Measurements from ENCODE around the gene NUFIP2. TPM values are rescaled to one million over a fixed set of nuclear protein-coding genes. Genes with fewer than 3 reads are reported as not detected.
"Not testable (repeated sequence)": the region's sequence is repeated elsewhere in the genome, so short reads cannot be mapped to it uniquely, and the experiment has no call there.

The NUFIP2 gene
- total RNA-seq, 8 experiments from 2014 or later: 39.2 to 87.8 (median 54.1) TPM

DNA sequence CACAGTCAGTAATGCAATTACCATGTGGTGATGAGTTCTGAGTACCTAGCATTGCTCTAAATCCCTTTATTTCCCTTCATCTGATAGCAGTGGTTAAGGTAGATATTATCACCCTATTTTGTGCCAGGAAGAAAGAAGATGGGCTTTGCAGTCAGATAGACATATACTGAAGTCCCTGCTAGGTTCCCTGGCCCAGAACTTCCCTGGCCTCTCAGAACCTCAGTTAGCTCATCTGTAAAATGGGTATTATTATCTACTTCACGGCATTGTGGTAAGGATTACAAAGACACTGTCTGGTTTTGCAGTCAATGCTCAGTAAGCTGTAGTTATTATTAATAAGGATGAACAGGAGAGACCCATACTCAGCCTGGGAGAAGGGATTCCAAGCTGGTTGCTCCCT, 51.9 kb downstream of the NUFIP2 start:
- 83 to 100% (median 100%) methylated on average over 1 of the region's 1 CpG; no CpG with 5 or more reads in 7 of the 10 experiments for WGBS, 10 experiments
- no peak for ATAC-seq (replicated peaks in 6 of 8)
- in situ Hi-C loops (cut with MboI; ENCODE audit: low pct_unique_long_range_greater_than_20kb in 2 of 9, low sequenced_read_pairs in 9 of 9, unreplicated experiment in 9 of 9): no loop called here

DNA sequence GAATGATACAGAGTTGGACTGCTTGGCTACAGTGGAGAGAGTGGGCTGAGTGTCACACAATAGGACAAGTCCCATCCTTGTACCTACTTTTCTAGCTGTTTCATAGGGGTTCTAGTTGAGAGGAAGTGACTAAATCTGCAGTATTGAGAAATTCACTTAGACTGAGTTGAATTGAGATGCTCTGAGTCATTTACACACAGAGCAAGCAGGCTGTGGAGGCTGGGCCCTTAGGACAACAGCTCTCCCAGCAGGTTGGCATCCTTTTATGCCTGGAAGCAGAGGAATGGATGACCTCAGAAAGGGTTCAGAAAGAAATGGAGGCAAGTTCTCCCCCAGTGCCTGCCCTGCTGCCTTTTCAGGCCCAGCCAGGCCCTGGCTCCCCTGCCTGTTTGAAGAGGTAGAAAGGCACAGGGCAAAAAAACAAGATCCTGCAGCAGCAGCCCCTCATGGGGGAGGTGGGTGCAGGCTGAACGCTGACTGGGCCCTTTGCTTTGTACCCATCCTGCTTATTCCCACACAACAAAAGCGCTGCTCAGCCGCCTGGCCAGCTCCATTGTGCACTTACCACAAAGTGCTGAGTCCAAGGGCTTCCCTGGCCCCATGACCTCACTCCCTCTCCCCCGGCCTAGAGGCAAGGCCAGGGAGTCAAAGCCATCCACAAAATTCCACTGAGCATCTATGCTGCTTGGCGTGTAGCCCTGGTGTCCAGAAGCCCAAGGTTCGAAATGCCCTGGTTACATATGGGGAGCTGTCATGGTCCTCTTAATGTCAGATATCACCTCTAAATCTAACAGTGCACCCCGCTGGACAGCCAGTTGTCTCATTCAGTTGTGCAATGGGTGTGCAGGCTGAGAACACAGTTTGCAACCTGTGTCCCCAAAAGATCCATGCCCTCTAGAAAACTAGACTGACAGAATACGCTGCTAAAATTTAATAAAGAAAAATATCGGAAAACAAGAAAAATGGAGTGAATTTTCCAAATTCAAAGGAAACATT, 52.7 kb downstream of the NUFIP2 start:
- peak; percentile 68 to 96 (median 90) for ATAC-seq (replicated peaks in 6 of 8)
- in situ Hi-C loops (cut with MboI; ENCODE audit: low pct_unique_long_range_greater_than_20kb in 2 of 9, low sequenced_read_pairs in 9 of 9, unreplicated experiment in 9 of 9): no loop called here
- H3K27ac ChIP-seq: peak overlapping the region; percentile 29 to 38

More for the DNA sequence above, 51.9 kb downstream of the NUFIP2 start:
- Histone ChIP-seq H3K27ac (no peak overlapping the region), H3K4me3 (no peak overlapping the region), H3K4me1 (replicated peaks in 1 of 2) (peaks cover 20 to 23% of the 10 kb centered on the region in 2 donors)

DNA sequence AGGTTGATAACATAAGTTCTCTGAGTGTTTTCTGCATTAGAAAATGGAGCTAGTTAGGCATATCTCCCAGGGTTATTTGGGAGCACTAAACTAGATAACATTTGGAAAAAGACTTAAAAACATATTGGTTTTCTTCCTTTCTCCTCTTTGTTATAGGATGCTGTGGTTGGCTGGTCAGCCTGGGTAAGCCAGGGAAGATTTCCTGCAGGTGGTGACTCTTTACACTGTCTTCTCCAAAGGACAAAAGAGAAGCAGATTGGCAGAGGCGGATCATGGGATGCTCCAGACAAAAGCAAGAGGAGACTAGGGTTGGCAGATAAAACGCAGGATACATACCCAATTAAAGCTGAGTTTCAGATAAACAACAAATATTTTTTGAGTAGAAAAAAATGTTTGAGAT, 53.5 kb downstream of the NUFIP2 start:
- ATAC-seq (replicated peaks in 6 of 8): no peak
- in situ Hi-C loops (cut with MboI; ENCODE audit: low pct_unique_long_range_greater_than_20kb in 2 of 9, low sequenced_read_pairs in 9 of 9, unreplicated experiment in 9 of 9): no loop called here
- H3K4me1 ChIP-seq (replicated peaks in 1 of 2): peaks cover 13 to 16% of the 10 kb centered on the region in 2 donors
- no peak overlapping the region for H3K4me3 ChIP-seq
- 17 to 67% (median 50%) methylated on average over 1 to 2 of the region's 2 CpGs; no CpG with 5 or more reads in 2 of the 10 experiments for WGBS, 10 experiments
- H3K27ac ChIP-seq: no peak overlapping the region

More for the DNA sequence above, 52.7 kb downstream of the NUFIP2 start:
- 10 to 100% (median 92%) methylated on average over 2 to 6 of the region's 9 CpGs; no CpG with 5 or more reads in 2 of the 10 experiments for WGBS, 10 experiments
- Histone ChIP-seq H3K4me3 (no peak overlapping the region), H3K4me1 (replicated peaks in 1 of 2) (peaks cover 13 to 17% of the 10 kb centered on the region in 2 donors)

DNA sequence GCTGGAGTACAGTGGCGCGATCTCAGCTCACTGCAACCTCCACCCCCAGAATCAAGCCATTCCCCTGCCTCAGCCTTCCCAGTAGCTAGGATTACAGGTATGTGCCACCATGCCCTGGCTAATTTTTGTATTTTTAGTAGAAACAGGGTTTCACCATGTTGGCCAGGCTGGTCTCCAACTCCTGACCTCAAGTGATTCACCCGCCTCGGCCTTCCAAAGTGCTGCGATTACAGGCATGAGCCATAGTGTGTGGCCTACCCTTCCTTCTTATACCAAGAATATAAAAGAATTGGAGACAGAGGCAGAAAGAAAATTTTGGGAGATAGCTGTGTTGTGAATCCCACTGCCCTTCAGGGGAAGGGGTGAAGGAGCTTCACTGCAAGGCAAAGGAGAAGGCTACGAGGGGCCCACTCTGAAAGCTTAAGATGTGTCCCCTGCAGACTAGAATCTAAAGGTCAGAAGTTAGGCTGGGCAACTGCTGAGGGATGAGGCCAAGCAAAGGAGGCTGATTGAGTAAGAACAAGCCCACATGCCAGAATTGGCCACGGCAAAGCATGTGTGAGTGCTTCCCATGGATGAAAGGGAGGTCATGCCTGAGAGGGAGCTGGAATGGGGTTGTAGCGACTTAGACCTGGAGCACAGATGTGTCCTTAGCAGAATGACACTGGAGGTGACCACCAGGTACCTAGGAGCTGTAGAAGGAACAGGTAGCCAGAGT, 55.7 kb downstream of the NUFIP2 start:
- Histone ChIP-seq H3K4me1 (replicated peaks in 1 of 2) (peaks cover 13 to 16% of the 10 kb centered on the region in 2 donors), H3K4me3 (no peak overlapping the region), H3K27ac (no peak overlapping the region)
- ATAC-seq (replicated peaks in 6 of 8): peak in 2 of 8 experiments; percentile 17 to 18
- in situ Hi-C loops (cut with MboI; ENCODE audit: low pct_unique_long_range_greater_than_20kb in 2 of 9, low sequenced_read_pairs in 9 of 9, unreplicated experiment in 9 of 9): no loop called here
- WGBS, 10 experiments: 60 to 100% (median 100%) methylated on average over 1 to 7 of the region's 8 CpGs; no CpG with 5 or more reads in 1 of the 10 experiments

DNA sequence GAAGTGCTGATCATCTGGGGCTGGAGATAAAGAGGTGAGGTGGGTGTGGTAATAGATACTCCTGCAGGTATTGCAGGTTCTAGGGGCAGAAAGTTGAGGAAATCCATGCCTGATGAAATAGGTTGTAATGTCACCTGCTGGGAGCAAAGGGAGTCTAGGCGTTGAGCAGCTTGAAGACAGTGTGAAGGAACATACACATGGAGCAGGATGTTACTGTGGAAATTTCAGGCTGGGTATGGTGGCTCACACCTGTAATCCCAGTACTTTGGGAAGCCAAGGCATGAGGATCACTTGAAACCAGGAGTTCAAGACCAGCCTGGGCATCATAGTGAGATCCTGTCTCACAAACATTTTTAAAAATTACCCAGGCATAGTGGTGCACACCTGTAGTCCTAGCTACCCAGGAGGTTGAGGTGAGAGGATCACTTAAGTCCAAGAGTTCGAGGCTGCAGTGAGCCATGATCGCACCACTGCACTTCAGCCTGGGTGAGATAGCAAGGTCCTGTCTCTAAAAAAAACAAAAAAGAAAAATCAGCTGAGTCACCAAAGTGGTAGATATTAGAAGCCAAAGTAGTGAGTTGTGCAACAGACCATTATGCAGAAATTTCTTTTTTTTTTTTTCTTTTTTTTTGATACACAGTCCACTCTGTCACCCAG, 56.3 kb downstream of the NUFIP2 start:
- peak in 2 of 8 experiments; percentile 72 to 78 for ATAC-seq (replicated peaks in 6 of 8)
- H3K27ac ChIP-seq: no peak overlapping the region
- peaks cover 13 to 16% of the 10 kb centered on the region in 2 donors for H3K4me1 ChIP-seq (replicated peaks in 1 of 2)
- in situ Hi-C loops (cut with MboI; ENCODE audit: low pct_unique_long_range_greater_than_20kb in 2 of 9, low sequenced_read_pairs in 9 of 9, unreplicated experiment in 9 of 9): no loop called here
- H3K4me3 ChIP-seq: no peak overlapping the region
- 40 to 100% (median 93%) methylated on average over 1 to 2 of the region's 3 CpGs; no CpG with 5 or more reads in 4 of the 10 experiments for WGBS, 10 experiments

DNA sequence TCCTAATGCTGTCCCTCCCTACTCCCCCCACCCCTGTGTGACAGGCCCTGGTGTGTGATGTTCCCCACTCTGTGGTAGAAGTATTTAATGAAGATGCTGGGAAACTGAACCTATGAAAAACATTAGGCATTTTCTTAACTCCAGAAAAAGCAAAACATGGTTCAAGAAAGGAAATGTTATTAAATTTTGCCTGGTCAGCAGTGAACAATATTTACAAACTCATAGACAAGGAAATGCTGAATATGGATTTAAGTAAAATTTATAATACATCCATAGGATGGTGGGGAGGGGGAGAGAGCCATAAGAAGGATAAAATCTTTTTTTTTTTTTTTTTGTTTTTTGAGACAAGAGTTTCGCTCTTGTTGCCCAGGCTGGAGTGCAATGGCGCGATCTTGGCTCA, 58.0 kb downstream of the NUFIP2 start:
- no peak overlapping the region for H3K27ac ChIP-seq
- WGBS, 10 experiments: 92 to 100% (median 100%) methylated on average over 1 to 3 of the region's 3 CpGs; no CpG with 5 or more reads in 2 of the 10 experiments
- ATAC-seq (replicated peaks in 6 of 8): no peak

DNA sequence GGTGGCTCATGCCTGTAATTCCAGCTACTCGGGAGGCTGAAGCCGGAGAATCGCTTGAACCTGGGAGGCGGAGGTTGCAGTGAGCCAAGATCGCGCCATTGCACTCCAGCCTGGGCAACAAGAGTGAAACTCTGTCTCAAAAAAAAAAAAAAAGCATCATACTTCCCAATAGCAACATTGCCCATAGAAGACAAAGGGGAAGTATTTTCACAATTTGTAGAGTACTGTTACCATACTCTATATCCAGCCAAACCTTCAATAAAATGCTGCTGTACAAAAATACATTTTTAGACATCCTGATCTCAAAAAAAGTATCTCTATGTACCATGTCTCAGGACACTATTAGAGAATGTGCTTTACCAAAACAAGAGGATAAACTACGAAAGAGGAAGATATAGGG, 59.0 kb downstream of the NUFIP2 start:
- in situ Hi-C loops (cut with MboI; ENCODE audit: low pct_unique_long_range_greater_than_20kb in 2 of 9, low sequenced_read_pairs in 9 of 9, unreplicated experiment in 9 of 9); ATAC-seq (replicated peaks in 6 of 8); H3K4me1 ChIP-seq (replicated peaks in 1 of 2); H3K27ac ChIP-seq; H3K4me3 ChIP-seq: not testable (repeated sequence)
- WGBS, 10 experiments: 78 to 100% (median 100%) methylated on average over 1 to 4 of the region's 7 CpGs; no CpG with 5 or more reads in 1 of the 10 experiments

More for the DNA sequence above, 58.0 kb downstream of the NUFIP2 start:
- H3K4me3 ChIP-seq: no peak overlapping the region
- H3K4me1 ChIP-seq (replicated peaks in 1 of 2): peaks cover 6 to 9% of the 10 kb centered on the region in 2 donors
- in situ Hi-C loops (cut with MboI; ENCODE audit: low pct_unique_long_range_greater_than_20kb in 2 of 9, low sequenced_read_pairs in 9 of 9, unreplicated experiment in 9 of 9): no loop called here

DNA sequence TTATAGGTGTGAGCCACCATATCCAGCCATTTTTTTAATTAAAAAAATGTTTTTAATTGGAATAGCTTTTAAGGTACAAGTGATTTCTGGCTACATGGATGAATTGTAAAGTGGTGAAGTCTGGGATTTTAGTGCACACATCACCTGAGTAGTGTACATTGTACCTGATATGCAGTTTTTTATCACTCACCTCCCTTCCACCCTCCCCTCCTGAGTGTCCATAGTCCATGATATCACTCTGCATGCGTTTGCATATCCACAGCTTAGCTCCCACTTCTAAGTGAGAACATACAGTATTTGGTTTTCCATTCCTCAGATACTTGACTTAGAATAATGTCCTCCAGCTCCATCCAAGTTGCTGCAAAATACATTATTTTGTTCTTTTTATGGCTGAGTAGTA, 60.6 kb downstream of the NUFIP2 start:
- H3K4me1 ChIP-seq (replicated peaks in 1 of 2): no peaks in the 10 kb centered on the region
- H3K27ac ChIP-seq: no peak overlapping the region
- no peak for ATAC-seq (replicated peaks in 6 of 8)
- 22 to 100% (median 100%) methylated on average over 1 of the region's 1 CpG; no CpG with 5 or more reads in 1 of the 10 experiments for WGBS, 10 experiments
- in situ Hi-C loops (cut with MboI; ENCODE audit: low pct_unique_long_range_greater_than_20kb in 2 of 9, low sequenced_read_pairs in 9 of 9, unreplicated experiment in 9 of 9): no loop called here
- H3K4me3 ChIP-seq: no peak overlapping the region

DNA sequence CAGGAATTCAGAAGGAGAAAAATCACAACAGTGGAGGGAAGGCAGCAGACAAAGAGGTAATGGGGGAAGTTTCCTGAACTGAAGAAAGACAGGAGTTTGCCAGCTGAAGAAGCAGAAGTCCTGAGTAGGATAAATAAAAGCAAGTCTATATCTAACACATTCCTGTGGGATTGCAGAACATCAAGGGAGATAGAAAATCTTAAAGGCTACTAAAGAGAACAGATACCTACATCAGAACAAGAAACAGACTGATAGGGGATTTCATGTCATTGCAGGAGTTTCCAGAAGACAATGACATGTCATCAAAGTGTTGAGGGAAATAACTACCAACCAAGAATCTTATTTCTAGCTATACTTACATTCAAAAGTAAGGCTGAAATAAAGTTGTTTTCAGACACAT, 68.6 kb downstream of the NUFIP2 start:
- Histone ChIP-seq H3K4me1 (replicated peaks in 1 of 2) (no peaks in the 10 kb centered on the region), H3K4me3 (no peak overlapping the region), H3K27ac (no peak overlapping the region)
- in situ Hi-C loops (cut with MboI; ENCODE audit: low pct_unique_long_range_greater_than_20kb in 2 of 9, low sequenced_read_pairs in 9 of 9, unreplicated experiment in 9 of 9): no loop called here
- ATAC-seq (replicated peaks in 6 of 8): no peak

DNA sequence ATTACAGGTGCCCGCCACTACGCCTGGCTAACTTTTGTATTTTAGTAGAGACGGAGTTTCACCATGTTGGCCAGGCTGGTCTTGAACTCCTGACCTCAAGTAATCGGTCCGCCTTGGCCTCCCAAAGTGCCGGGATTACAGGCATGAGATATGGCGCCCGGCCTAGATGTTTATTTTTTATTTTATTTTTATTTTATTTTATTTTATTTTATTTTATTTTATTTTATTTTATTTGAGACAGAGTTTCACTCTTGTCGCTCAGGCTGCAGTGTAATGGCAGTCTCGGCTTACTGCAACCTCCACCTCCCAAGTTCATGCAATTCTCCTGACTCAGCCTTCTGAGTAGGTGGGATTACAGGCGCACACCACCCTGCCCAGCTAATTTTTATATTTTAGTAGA, 72.6 kb downstream of the NUFIP2 start:
- in situ Hi-C loops (cut with MboI; ENCODE audit: low pct_unique_long_range_greater_than_20kb in 2 of 9, low sequenced_read_pairs in 9 of 9, unreplicated experiment in 9 of 9): not testable (repeated sequence)

DNA sequence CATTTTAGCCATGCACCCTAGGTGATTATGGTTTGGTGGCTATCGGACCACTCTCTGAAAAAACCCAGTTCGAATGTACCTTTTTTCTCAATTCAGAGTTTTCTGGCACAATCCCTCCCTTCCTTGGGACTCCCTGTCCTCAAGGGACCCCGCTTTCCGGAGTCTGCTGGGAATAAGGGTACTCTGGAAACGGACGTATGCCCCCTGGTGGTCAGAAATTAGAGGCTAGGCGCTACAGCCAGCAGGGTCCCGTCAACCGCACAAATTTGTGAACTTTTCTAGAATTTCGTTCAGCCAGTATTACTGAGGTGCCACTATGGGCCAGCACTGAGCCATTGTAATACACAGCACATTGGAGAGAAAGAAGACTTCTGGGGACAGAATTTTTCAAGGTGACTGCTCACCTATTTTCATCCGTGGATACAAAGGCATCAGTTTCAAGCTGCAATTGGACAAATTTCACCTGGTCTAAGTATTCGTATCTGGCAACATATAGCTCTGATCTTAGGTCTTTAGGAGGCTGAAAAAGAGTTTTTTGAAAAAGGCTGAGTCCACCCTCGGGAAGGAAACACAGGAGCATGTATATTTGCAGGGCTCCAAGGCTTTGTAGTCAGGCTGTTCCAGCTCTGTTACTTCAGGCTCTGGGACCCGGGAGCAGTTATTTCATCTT, 74.4 kb downstream of the NUFIP2 start:
- Histone ChIP-seq H3K4me3 (no peak overlapping the region), H3K27ac (no peak overlapping the region), H3K4me1 (replicated peaks in 1 of 2) (no peaks in the 10 kb centered on the region)
- in situ Hi-C loops (cut with MboI; ENCODE audit: low pct_unique_long_range_greater_than_20kb in 2 of 9, low sequenced_read_pairs in 9 of 9, unreplicated experiment in 9 of 9): no loop called here
- 0 to 70% (median 19%) methylated on average over 2 to 12 of the region's 14 CpGs; no CpG with 5 or more reads in 1 of the 10 experiments for WGBS, 10 experiments
- peak; percentile 98 to 100 (median 99) for ATAC-seq (replicated peaks in 6 of 8)

More for the DNA sequence above, 72.6 kb downstream of the NUFIP2 start:
- WGBS, 10 experiments: 88 to 100% (median 94%) methylated on average over 2 to 11 of the region's 11 CpGs
- not testable (repeated sequence) for H3K4me3 ChIP-seq; H3K27ac ChIP-seq; H3K4me1 ChIP-seq (replicated peaks in 1 of 2); ATAC-seq (replicated peaks in 6 of 8)

DNA sequence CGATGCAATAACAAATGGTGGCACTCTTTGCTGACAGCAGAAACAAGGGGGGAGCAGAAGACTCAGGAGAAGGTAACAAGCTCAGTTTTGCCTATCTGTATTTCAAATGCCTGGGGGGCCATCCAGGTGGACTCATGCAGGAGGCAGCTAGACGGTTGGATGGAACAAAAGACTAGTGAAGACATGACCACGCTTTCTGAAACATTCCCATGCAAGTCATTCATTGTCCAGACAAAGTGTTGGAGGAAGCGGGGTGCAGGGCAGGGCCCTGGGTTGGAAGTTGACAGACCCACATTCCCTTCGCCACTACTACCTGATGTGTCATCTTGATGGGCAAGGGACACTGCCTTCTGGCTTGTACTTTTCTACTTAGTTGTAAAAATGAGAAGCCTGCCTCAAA, 77.1 kb downstream of the NUFIP2 start:
- Histone ChIP-seq H3K27ac (no peak overlapping the region), H3K4me1 (replicated peaks in 1 of 2) (no peaks in the 10 kb centered on the region), H3K4me3 (no peak overlapping the region)
- no peak for ATAC-seq (replicated peaks in 6 of 8)
- 63 to 100% (median 88%) methylated on average over 1 to 5 of the region's 5 CpGs; no CpG with 5 or more reads in 2 of the 10 experiments for WGBS, 10 experiments
- in situ Hi-C loops (cut with MboI; ENCODE audit: low pct_unique_long_range_greater_than_20kb in 2 of 9, low sequenced_read_pairs in 9 of 9, unreplicated experiment in 9 of 9): no loop called here
